ENCODE measurements around the gene SAMSN1.

- TF ChIP-seq POLR2AphosphoS5 (IDR thresholded peaks at IDR 0.05; ENCODE audit: low read depth): no peak
- TF ChIP-seq CTCF (conservative IDR thresholded peaks at IDR 0.05; ENCODE audit: low read depth in 2 of 2): no peak
- TF ChIP-seq REST (IDR thresholded peaks at IDR 0.05; ENCODE audit: unreplicated experiment): no peak
- no peak for TF ChIP-seq JUNB (IDR thresholded peaks at IDR 0.05; ENCODE audit: unreplicated experiment)
- no peak for TF ChIP-seq EZH2 (IDR thresholded peaks at IDR 0.05; ENCODE audit: low read depth, unreplicated experiment)
- no peak for TF ChIP-seq NANOG (IDR thresholded peaks at IDR 0.05; ENCODE audit: borderline replicate concordance)
- no peak for TF ChIP-seq CREB1 (CRISPR knock-in tag; IDR thresholded peaks at IDR 0.05; ENCODE audit: low read depth)
- no peak for TF ChIP-seq ZNF114 (CRISPR knock-in tag; IDR thresholded peaks at IDR 0.05)
- no peak for TF ChIP-seq ZNF462 (CRISPR knock-in tag; IDR thresholded peaks at IDR 0.05)
- no peak for TF ChIP-seq EZH2phosphoT487 (IDR thresholded peaks at IDR 0.05; ENCODE audit: unreplicated experiment)
- no peak for TF ChIP-seq ZNF331 (CRISPR knock-in tag; IDR thresholded peaks at IDR 0.05; ENCODE audit: low read depth)
- TF ChIP-seq STAT1 (IDR thresholded peaks at IDR 0.05; ENCODE audit: unreplicated experiment): no peak
- TF ChIP-seq ETS1 (IDR thresholded peaks at IDR 0.05): no peak
Measured at GRCh38 chr21:14477841-14478240, 68.3 kb downstream of the SAMSN1 start.
